OCI-M1 (cell line): ENCODE measurements around the gene ARID3A.
"Not testable (repeated sequence)": the region's sequence is repeated elsewhere in the genome, so short reads cannot be mapped to it uniquely, and the experiment has no call there.

Experiments used
- DNase-seq: peaks from one replicate; lab custom pipeline; 2025; lab: John Stamatoyannopoulos, UW

ARID3A gene

DNA sequence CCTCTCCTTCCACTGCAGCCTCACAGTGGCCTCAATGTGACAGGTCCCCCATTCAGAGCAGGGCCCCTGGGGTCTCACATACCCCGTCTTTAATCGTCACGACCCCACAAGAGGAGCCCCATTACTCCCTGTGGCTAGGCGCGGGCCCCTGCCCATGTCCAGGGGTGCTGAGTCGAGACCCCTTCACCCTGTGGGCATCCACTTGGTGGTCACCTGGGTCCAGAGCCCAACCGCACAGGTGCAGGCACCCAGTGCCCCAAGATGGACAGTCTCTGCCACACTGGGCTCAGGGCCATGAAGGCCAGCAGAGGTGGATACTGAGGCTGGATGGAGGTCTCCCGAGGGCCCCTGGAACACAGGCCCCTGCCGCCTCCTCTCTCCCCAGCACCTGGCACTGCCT, 92.1 kb downstream of the ARID3A start:
- no peak for DNase-seq

DNA sequence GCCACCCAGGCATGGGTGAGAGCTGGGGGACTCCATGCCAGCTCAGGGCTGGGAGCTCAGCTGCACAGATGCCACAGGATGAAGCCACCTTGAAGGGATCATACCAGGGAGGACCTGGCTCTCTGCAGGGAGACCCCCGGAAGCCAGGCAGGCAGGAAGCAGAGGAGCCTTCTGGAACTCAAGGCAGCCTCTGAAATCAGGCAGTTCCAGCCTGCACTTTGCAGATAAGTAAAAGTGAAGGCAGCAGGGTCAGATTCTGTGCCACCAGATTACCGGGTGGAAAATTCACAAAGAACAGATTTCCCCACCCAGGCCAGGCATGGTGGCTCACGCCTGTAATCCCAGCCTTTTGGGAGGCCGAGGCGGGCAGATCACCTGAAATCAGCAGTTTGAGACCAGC, 92.6 kb downstream of the ARID3A start:
- peak; percentile 12 for DNase-seq

DNA sequence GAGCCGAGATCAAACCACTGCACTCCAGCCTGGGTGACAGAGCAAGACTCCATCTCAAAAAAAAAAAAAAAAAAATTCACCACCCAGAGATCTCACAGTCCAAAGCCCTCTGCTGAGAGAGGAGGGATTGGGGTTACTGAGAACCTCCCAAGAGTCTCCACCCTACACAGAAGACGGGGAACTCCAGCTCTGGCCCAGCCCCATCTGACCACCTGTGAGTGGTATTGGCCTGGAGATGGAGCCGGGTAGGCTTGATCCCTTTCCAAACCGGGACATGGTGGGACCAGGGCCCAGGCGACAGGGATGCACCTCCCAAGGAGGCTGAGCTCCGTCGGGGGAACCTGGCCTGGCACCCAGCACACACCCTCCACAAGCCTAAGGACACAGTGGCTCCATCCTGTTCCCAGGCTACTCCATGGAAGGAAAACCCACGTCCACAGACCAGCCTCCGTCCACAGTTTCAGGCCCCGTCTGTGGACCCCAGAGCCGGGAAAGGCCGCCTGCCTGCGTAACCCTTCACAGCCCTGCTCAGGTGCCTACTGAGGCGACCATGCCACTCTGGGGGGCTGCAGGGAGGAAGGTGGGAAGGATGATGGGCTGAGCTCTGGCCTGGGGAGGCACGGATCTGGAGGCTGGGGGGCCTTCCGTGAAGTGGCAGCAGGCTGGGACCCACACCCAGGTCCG, 93.2 kb downstream of the ARID3A start:
- DNase-seq, result no peak

DNA sequence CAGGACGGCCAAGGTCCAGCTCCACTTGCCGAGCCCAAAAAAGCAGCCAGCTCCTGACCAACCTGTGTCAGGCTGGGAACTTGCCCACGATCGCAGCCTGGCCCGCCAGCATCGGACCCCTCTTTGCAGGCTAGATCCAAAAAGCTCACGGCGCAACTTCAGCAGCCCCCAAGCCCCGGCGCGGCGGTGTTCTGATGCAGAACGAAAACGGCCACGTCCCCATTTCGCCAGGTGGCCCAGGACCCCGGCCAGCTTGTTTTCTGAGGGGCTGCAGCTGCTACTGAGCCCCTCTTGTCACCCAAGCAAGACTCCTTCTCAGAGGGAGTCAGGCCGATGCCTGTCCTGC, 93.8 kb downstream of the ARID3A start:
- DNase-seq, result no peak

DNA sequence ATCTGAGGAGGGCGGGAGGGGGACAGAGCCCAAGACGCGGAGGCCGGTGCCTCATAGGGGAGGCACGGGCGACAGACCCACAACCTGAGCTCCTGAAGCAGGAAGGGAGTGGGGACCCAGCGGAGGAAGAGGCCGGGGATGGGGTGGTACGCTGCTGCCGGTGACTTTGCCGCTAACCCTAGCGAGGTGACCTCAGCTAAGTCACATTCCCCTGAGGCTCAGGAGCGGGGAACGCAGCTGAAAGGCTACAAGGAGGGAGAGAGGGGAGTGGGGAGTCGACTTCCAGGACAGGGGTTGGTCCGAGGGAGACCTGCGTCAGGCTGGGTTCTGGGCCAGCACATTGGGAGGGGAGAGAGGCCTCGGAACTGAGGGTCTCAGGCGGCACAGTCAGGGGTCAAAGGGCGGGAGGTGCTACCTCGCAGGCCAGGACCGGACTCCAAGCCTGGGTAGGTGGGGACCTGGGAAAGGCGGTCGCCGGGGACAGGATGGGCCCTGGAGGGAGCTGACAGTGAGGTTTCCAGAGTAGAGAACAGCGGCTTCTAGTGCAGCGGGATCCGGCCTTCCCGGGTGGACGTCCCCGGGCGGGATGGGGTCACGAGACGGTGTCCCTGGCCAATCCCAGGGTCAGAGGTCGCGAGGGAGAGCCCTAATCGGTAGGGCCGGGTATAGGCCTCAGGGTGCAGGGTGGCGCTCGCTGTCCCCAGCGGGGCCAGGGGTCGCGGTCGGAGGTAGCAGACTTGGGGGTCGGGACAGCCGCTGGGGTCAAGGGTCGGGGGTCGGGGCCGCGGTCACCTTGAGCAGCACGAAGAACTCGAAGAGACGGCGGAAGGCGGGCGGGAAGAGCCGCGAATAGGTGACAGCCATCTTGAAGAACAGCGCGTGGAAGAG, 94.4 kb downstream of the ARID3A start:
- no peak for DNase-seq

DNA sequence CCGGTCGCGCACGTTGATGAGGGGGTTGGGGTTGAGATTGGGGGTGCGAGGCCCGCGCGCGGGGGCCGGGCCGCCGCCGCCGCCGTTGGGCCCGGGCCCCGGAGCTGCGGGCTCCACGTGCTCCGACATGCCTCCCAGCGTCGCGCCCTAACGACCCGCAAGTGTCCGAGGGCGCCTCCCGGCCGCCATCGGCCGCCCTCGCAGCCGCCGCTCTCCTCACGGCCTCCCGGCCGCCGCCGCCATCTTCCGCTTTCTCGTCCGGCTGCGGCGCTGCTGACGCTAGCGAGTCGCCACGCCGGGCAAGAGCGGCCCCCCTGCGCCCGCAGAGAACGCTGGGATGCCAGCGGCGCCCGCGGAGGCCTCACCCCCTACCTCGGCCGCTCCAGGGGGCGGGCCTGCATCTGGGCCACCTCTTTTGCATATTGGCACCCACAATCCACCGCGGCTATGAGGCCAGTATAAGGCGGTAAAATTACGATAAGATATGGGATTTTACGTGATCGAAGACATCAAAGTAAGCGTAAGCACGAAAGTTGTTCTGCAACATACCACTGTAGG, 95.1 kb downstream of the ARID3A start, which contains the start of gene TMEM259:
TMEM259 (minus strand) TSS at position 256 of the 558 bp plus-strand sequence; CDS start at position 129, 127 bp downstream.
- DNase-seq, result peak; percentile 94

DNA sequence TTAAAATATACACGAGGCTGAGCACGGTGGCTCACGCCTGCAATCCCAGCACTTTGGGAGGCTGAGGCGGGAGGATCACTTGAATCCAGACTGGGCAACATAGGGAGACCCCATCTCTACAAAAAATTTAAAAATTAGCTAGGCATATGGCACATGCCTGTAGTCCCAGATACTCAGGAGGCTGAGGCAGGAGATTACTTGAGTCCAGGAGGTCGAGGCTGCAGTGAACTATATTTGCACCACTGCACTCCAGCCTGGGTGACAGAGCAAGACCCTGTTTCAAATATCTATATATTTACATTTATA, 98.0 kb downstream of the ARID3A start:
- DNase-seq, result not testable (repeated sequence)

DNA sequence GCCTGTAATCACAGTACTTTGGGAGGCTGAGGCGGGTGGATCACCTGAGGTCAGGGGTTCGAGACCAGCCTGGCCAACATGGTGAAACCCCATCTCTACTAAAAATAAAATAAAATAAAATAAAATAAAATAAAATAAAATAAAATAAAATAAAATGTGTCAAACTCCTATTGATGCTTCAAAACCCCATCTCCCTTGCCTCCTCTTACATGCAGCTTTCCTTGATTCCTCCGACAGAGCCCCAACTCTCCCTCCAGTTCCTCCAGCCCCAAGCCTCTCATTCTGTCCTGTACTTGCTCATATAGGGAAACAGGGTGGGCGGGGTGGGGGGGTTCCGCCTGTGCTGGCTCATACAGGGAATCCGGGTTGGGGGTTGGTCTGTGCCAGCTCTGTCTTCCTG, 99.2 kb downstream of the ARID3A start:
- DNase-seq, result not testable (repeated sequence)
